H9 (cell line): ENCODE data around the gene MPP1. TPM values are rescaled to one million over a fixed set of nuclear protein-coding genes. Genes with fewer than 3 reads are reported as not detected.

ENCODE experiments used
- DNase-seq: peaks from one replicate; pipeline ENCODE4 v3.0.0-alpha.2; 2017
- H2AFZ ChIP-seq: one replicate; pipeline ENCODE4 v1.6.1; 2013; ENCODE audit warnings: mild to moderate bottlenecking, low read length, control low read depth, moderate library complexity
- H2AK5ac ChIP-seq: 2 replicates; pipeline ENCODE4 v1.6.1; 2013; ENCODE audit warnings: low read length, control low read depth, mixed read lengths; ENCODE audit not compliant: insufficient read length
- H2BK120ac ChIP-seq: one replicate; pipeline ENCODE4 v1.6.1; 2013; ENCODE audit warnings: low read depth, mild to moderate bottlenecking, low read length, control low read depth, inconsistent platforms; ENCODE audit not compliant: poor library complexity, severe bottlenecking
- H2BK12ac ChIP-seq: 2 replicates; pipeline ENCODE4 v1.6.1; 2013; ENCODE audit warnings: low read length, control low read depth, mixed read lengths, low read depth; ENCODE audit not compliant: insufficient read length
- H2BK15ac ChIP-seq: 2 replicates; pipeline ENCODE4 v1.6.1; 2013; ENCODE audit warnings: low read depth, low read length, control low read depth
- H2BK20ac ChIP-seq: one replicate; pipeline ENCODE4 v1.6.1; 2013; ENCODE audit warnings: low read depth, mild to moderate bottlenecking, low read length, control low read depth, inconsistent platforms; ENCODE audit not compliant: poor library complexity, severe bottlenecking
- H2BK5ac ChIP-seq: 2 replicates; pipeline ENCODE4 v1.6.1; 2013; ENCODE audit warnings: low read length, control low read depth, mixed read lengths; ENCODE audit not compliant: insufficient read length
- H3K14ac ChIP-seq: 2 replicates; pipeline ENCODE4 v1.6.1; 2013; ENCODE audit warnings: low read length, control low read depth; ENCODE audit not compliant: insufficient read depth
- H3K18ac ChIP-seq: 2 replicates; pipeline ENCODE4 v1.6.1; 2013; ENCODE audit warnings: low read depth, mild to moderate bottlenecking, mixed read lengths, low read length, control low read depth; ENCODE audit not compliant: insufficient read length
- H3K23ac ChIP-seq: 2 replicates; pipeline ENCODE4 v1.6.1; 2013; ENCODE audit warnings: low read length, control low read depth, mixed read lengths, low read depth; ENCODE audit not compliant: insufficient read length
- H3K23me2 ChIP-seq: 2 replicates; pipeline ENCODE4 v1.6.1; 2013; ENCODE audit warnings: low read depth, mild to moderate bottlenecking, mixed read lengths, low read length, control low read depth; ENCODE audit not compliant: insufficient read length, poor library complexity, severe bottlenecking
- H3K27ac ChIP-seq: 2 replicates; pipeline ENCODE4 v1.5.1; 2013; ENCODE audit warnings: low read length, control low read depth, mixed read lengths, low read depth; ENCODE audit not compliant: insufficient read length
- H3K27me3 ChIP-seq: 2 replicates; pipeline ENCODE4 v1.6.1; 2013; ENCODE audit warnings: low read length, control low read depth, inconsistent platforms; ENCODE audit not compliant: insufficient read depth
- H3K4ac ChIP-seq: 2 replicates; pipeline ENCODE4 v1.6.1; 2013; ENCODE audit warnings: low read depth, mild to moderate bottlenecking, control low read depth, inconsistent platforms, low read length, moderate library complexity
- H3K4me1 ChIP-seq: 2 replicates; pipeline ENCODE4 v1.6.1; 2013; ENCODE audit warnings: low read length, control low read depth, inconsistent platforms; ENCODE audit not compliant: insufficient read depth
- H3K4me2 ChIP-seq: 2 replicates; pipeline ENCODE4 v1.6.1; 2013; ENCODE audit warnings: low read length, control low read depth, mixed read lengths; ENCODE audit not compliant: insufficient read length, insufficient read depth
- H3K56ac ChIP-seq: 2 replicates; pipeline ENCODE4 v1.6.1; 2013; ENCODE audit warnings: low read depth, mild to moderate bottlenecking, mixed read lengths, low read length, control low read depth; ENCODE audit not compliant: insufficient read length
- H3K79me1 ChIP-seq: 2 replicates; pipeline ENCODE4 v1.6.1; 2013; ENCODE audit warnings: low read depth, mild to moderate bottlenecking, moderate library complexity, low read length, control low read depth, inconsistent platforms; ENCODE audit not compliant: insufficient read depth, poor library complexity, severe bottlenecking
- H3K79me2 ChIP-seq: 2 replicates; pipeline ENCODE4 v1.6.1; 2013; ENCODE audit warnings: low read length, control low read depth, inconsistent platforms; ENCODE audit not compliant: insufficient read depth
- H3K9ac ChIP-seq: 2 replicates; pipeline ENCODE4 v1.6.1; 2013; ENCODE audit warnings: low read length, control low read depth, mixed read lengths; ENCODE audit not compliant: insufficient read length; ENCODE audit errors: extremely low read depth
- H3K9me3 ChIP-seq: one replicate; pipeline ENCODE4 v1.6.1; 2013; ENCODE audit warnings: low read depth, low read length, inconsistent platforms; ENCODE audit not compliant: control insufficient read depth
- H3T11ph ChIP-seq: one replicate; pipeline ENCODE4 v1.6.1; 2013; ENCODE audit warnings: mild to moderate bottlenecking, low read length, control low read depth, inconsistent platforms
- H4K20me1 ChIP-seq: one replicate; pipeline ENCODE4 v1.6.1; 2013; ENCODE audit not compliant: control insufficient read depth, insufficient read length, insufficient read depth
- H4K5ac ChIP-seq: 2 replicates; pipeline ENCODE4 v1.6.1; 2013; ENCODE audit warnings: low read depth, mild to moderate bottlenecking, mixed read lengths, low read length, control low read depth; ENCODE audit not compliant: insufficient read length
- H4K8ac ChIP-seq: replicated peaks from 2 replicates; pipeline ENCODE4 v1.6.1; 2013; ENCODE audit warnings: low read length, control low read depth, mixed read lengths, low read depth; ENCODE audit not compliant: insufficient read length
- H4K91ac ChIP-seq: 2 replicates; pipeline ENCODE4 v1.6.1; 2013; ENCODE audit warnings: low read depth, mild to moderate bottlenecking, moderate library complexity, mixed read lengths, low read length, control low read depth; ENCODE audit not compliant: insufficient read length
- H3K27ac Mint-ChIP-seq, 3 experiments: 2 replicates in 2 of 3; 3 replicates in 1 of 3; pipeline ENCODE4 v1.8.0; 2020 to 2021; ENCODE audit warnings: mixed read lengths in 3 of 3, mild to moderate bottlenecking in 1 of 3, moderate library complexity in 1 of 3
- H3K27me3 Mint-ChIP-seq: 2 replicates; pipeline ENCODE4 v1.8.0; 2021; ENCODE audit warnings: low read depth, mild to moderate bottlenecking, moderate library complexity, mixed read lengths
- H3K36me3 Mint-ChIP-seq, 3 experiments: 2 replicates in 2 of 3; 3 replicates in 1 of 3; pipeline ENCODE4 v1.8.0; 2020 to 2021; ENCODE audit warnings: low read depth in 3 of 3, mixed read lengths in 3 of 3; ENCODE audit not compliant: insufficient read depth in 1 of 3
- H3K4me1 Mint-ChIP-seq, 2 experiments: 2 replicates each; pipeline ENCODE4 v1.8.0; 2020; ENCODE audit warnings: mixed read lengths in 2 of 2
- H3K4me3 Mint-ChIP-seq, 2 experiments: 2 replicates in 1 of 2; 3 replicates in 1 of 2; pipeline ENCODE4 v1.8.0; 2020 to 2021; ENCODE audit warnings: mild to moderate bottlenecking in 2 of 2, mixed read lengths in 2 of 2, moderate library complexity in 1 of 2
- H3K9me3 Mint-ChIP-seq, 2 experiments: 2 replicates in 1 of 2; 3 replicates in 1 of 2; pipeline ENCODE4 v1.8.0; 2020; ENCODE audit warnings: mild to moderate bottlenecking in 2 of 2, mixed read lengths in 2 of 2, moderate library complexity in 1 of 2
- WGBS: extraction: QIAGEN DNeasy Blood & Tissue Kit; methylation state at CpG from one replicate; pipeline ENCODE4 v1.1.7; 2013; ENCODE audit warnings: missing lambda C conversion rate, low lambda C conversion rate, mixed read lengths; ENCODE audit not compliant: insufficient read length; ENCODE audit errors: extremely low coverage; 5-methylcytosine and 5-hydroxymethylcytosine counted together
- total RNA-seq: library from RNA; stranded (reverse); gene quantifications from 2 replicates; pipeline ENCODE4 v1.2.1, GENCODE V29; 2021
- TF ChIP-seq, protein P1 (sequence below): fragments of 200-600 bp; sonication (generic); conservative IDR thresholded peaks from 3 replicates; pipeline ENCODE4 v1.8.0; 2021; ENCODE audit warnings: antibody characterized with exemption, mild to moderate bottlenecking

The MPP1 gene
- total RNA-seq, 1 experiment from 2014 or later: 17.9 TPM

DNA sequence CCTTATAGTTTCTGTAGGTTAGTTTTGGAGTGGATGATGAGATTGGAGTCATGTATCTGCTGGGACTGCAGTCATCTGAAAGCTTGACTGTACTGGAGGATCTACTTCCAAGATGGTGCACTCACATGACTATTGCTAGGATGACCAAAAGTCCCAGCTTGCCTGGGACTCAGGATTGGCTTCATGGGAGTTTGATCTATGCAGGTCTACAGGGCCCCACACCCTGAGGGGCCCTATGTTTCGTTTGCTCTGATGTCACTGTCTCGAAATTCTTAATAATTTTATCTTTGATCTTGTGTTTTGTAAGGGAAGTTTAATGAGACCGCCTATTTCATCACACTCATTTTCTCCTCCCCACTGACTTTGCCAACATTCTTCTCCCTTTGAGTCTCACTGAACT is 29.3 kb upstream of the MPP1 start, which contains the start of gene SMIM9:
Gene SMIM9, minus strand, starts transcription at position 101 of the 400 bp plus-strand sequence. CDS start 3,806 bp downstream, outside the sequence.
- no peak for DNase-seq
- H3K56ac ChIP-seq: no peak within 1 kb of the TSS
- no peak within 1 kb of the TSS for H3K9ac ChIP-seq
- no peak within 1 kb of the TSS for H4K5ac ChIP-seq
- H3K4ac ChIP-seq: no peak within 1 kb of the TSS
- no peak within 1 kb of the TSS for H2BK5ac ChIP-seq
- H3K27ac ChIP-seq: no peak within 1 kb of the TSS
- no peak within 1 kb of the TSS for H2AFZ ChIP-seq
- H4K20me1 ChIP-seq: no peaks in the 10 kb centered on the region
- no peak within 1 kb of the TSS for H2AK5ac ChIP-seq
- peaks cover 1% of the 10 kb centered on the region; the same call in 1 of the 2 replicates for H3K27me3 Mint-ChIP-seq
- H3K79me2 ChIP-seq: no peaks in the 10 kb centered on the region
- no peak within 1 kb of the TSS for H2BK12ac ChIP-seq
- H2BK120ac ChIP-seq: no peak within 1 kb of the TSS
- H3K36me3 Mint-ChIP-seq: peaks cover 0 to 2% (median 1%) of the 10 kb centered on the region in 3 experiments; a peak in 4 of 7 replicates
- no peak within 1 kb of the TSS for H3K4me3 Mint-ChIP-seq
- H3K79me1 ChIP-seq: no peaks in the 10 kb centered on the region
- H4K8ac ChIP-seq: no peak within 1 kb of the TSS
- peaks cover 61% of the 10 kb centered on the region in 2 experiments for H3K9me3 Mint-ChIP-seq
- H3K14ac ChIP-seq: no peak within 1 kb of the TSS
- peaks cover 0 to 7% of the 10 kb centered on the region in 2 experiments; a peak in 1 of 4 replicates for H3K4me1 Mint-ChIP-seq
- no peak within 1 kb of the TSS for H3K18ac ChIP-seq
- H2BK20ac ChIP-seq: no peak within 1 kb of the TSS
- H2BK15ac ChIP-seq: no peak within 1 kb of the TSS
- H3K4me2 ChIP-seq: no peak within 1 kb of the TSS
- H3K9me3 ChIP-seq: peaks cover 37% of the 10 kb centered on the region
- no peaks in the 10 kb centered on the region; the same call in 1 of the 2 replicates for H3K4me1 ChIP-seq
- TF ChIP-seq, protein P1, sequence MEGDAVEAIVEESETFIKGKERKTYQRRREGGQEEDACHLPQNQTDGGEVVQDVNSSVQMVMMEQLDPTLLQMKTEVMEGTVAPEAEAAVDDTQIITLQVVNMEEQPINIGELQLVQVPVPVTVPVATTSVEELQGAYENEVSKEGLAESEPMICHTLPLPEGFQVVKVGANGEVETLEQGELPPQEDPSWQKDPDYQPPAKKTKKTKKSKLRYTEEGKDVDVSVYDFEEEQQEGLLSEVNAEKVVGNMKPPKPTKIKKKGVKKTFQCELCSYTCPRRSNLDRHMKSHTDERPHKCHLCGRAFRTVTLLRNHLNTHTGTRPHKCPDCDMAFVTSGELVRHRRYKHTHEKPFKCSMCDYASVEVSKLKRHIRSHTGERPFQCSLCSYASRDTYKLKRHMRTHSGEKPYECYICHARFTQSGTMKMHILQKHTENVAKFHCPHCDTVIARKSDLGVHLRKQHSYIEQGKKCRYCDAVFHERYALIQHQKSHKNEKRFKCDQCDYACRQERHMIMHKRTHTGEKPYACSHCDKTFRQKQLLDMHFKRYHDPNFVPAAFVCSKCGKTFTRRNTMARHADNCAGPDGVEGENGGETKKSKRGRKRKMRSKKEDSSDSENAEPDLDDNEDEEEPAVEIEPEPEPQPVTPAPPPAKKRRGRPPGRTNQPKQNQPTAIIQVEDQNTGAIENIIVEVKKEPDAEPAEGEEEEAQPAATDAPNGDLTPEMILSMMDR: no peak
- no peaks in the 10 kb centered on the region for H3K27me3 ChIP-seq
- H3K23ac ChIP-seq: no peak within 1 kb of the TSS
- no peak within 1 kb of the TSS for H3K27ac Mint-ChIP-seq
- WGBS: no CpG with 5 or more reads among the region's 3 CpGs
- H3T11ph ChIP-seq: no peak within 1 kb of the TSS
- no peaks in the 10 kb centered on the region for H3K23me2 ChIP-seq
- H4K91ac ChIP-seq: no peak within 1 kb of the TSS
